Colonic mucosa (tissue), 4 donors: ENCODE data around the gene ZNF668. TPM values are rescaled to one million over a fixed set of nuclear protein-coding genes. Genes with fewer than 3 reads are reported as not detected.

Experiments used
- DNase-seq: peaks from one replicate; pipeline ENCODE4 v3.0.0-alpha.2; 2020
- H3K27ac ChIP-seq: fragments of 200-600 bp; one replicate; pipeline ENCODE4 v1.8.0; 2021
- H3K27me3 ChIP-seq: fragments of 200-600 bp; one replicate; pipeline ENCODE4 v1.8.0; 2021
- H3K36me3 ChIP-seq: fragments of 200-600 bp; one replicate; pipeline ENCODE4 v1.8.0; 2021
- H3K4me1 ChIP-seq: fragments of 200-600 bp; one replicate; pipeline ENCODE4 v1.8.0; 2021; ENCODE audit warnings: mild to moderate bottlenecking
- H3K4me3 ChIP-seq: fragments of 200-600 bp; one replicate; pipeline ENCODE4 v1.8.0; 2021
- H3K9ac ChIP-seq, 2 donors: one replicate each; pipeline ENCODE4 v1.7.0; 2013; ENCODE audit warnings: control low read depth in 2 of 2, low read depth in 2 of 2, low read length in 2 of 2
- H3K9me3 ChIP-seq: fragments of 200-600 bp; one replicate; pipeline ENCODE4 v1.8.0; 2021
- CTCF ChIP-seq: fragments of 200-600 bp; IDR thresholded peaks from one replicate; pipeline ENCODE4 v1.8.0; 2022; ENCODE audit warnings: antibody characterized with exemption, mild to moderate bottlenecking
- intact Hi-C: fragments of 100-400 bp; cut with DNase I; formaldehyde crosslinking; loops from one replicate; pipeline ENCODE4 v1.14.1; 2022
- total RNA-seq, 2 donors: library from RNA; stranded (reverse); fragmentation: NEBNext Ultra II Directional in 1 of 2; extraction: Animal tissue kit (Norgen Biotek cat#: 25700) in 1 of 2; gene quantifications; one replicate each; pipeline ENCODE4 v1.2.1, GENCODE V29; 2021
- donor health status: healthy.
- donor health status: DM: no; HTN: no; CAD: no.
- donor health status: DM: no; HTN: no; CAD: no.

The ZNF668 gene
- total RNA-seq, 2 donors from 2014 or later, result 7.8 to 12.8 TPM

- Histone ChIP-seq H3K4me1 (peaks cover 9% of the 10 kb centered on the region), H3K36me3 (no peaks in the 10 kb centered on the region), H3K9me3 (no peaks in the 10 kb centered on the region), H3K27ac (no peak overlapping the region), H3K4me3 (no peak overlapping the region), H3K27me3 (no peaks in the 10 kb centered on the region), H3K9ac (peak overlapping the region in 1 of 2 donors; percentile 8)
- DNase-seq, result no peak
- intact Hi-C loops, result no loop called here
- TF ChIP-seq CTCF, result no peak
Measured at GRCh38 chr16:31109622-31110021, 35.6 kb upstream of the ZNF668 start.

GRCh38 chr16:31108794-31109558, 34.9 kb upstream of the ZNF668 start:
- intact Hi-C loops, result no loop called here
- no peak for DNase-seq
- Histone ChIP-seq H3K27me3 (no peaks in the 10 kb centered on the region), H3K36me3 (no peaks in the 10 kb centered on the region), H3K4me3 (peak overlapping the region; percentile 83), H3K9me3 (no peaks in the 10 kb centered on the region), H3K27ac (peak overlapping the region; percentile 54), H3K4me1 (peaks cover 9% of the 10 kb centered on the region), H3K9ac (peak overlapping the region; percentile 88 to 98)
- no peak for TF ChIP-seq CTCF

- Histone ChIP-seq H3K9me3 (no peaks in the 10 kb centered on the region), H3K4me1 (peaks cover 9% of the 10 kb centered on the region), H3K4me3 (peak within 1 kb of the TSS; percentile 83), H3K27ac (peak within 1 kb of the TSS; percentile 54), H3K36me3 (no peaks in the 10 kb centered on the region), H3K9ac (peak within 1 kb of the TSS; percentile 88 to 98), H3K27me3 (no peaks in the 10 kb centered on the region)
- intact Hi-C loops, result no loop called here
- TF ChIP-seq CTCF, result no peak
- DNase-seq, result peak; percentile 80
Measured at GRCh38 chr16:31108035-31108793, 34.2 kb upstream of the ZNF668 start, which contains the start of gene BCKDK. Gene BCKDK, plus strand, starts transcription at chr16:31108386. Its CDS starts 838 bp downstream, at chr16:31109224.

GRCh38 chr16:31107465-31107867, 33.4 kb upstream of the ZNF668 start:
- Histone ChIP-seq H3K36me3 (no peaks in the 10 kb centered on the region), H3K4me1 (peaks cover 9% of the 10 kb centered on the region), H3K9ac (no peak overlapping the region), H3K27ac (no peak overlapping the region), H3K4me3 (no peak overlapping the region), H3K9me3 (no peaks in the 10 kb centered on the region), H3K27me3 (no peaks in the 10 kb centered on the region)
- DNase-seq, result no peak
- no peak for TF ChIP-seq CTCF
- intact Hi-C loops, result no loop called here

- Histone ChIP-seq H3K9me3 (no peaks in the 10 kb centered on the region), H3K9ac (no peak overlapping the region), H3K36me3 (no peaks in the 10 kb centered on the region), H3K4me3 (no peak overlapping the region), H3K27ac (no peak overlapping the region), H3K4me1 (peaks cover 9% of the 10 kb centered on the region), H3K27me3 (no peaks in the 10 kb centered on the region)
- DNase-seq, result no peak
- intact Hi-C loops, result no loop called here
- TF ChIP-seq CTCF, result no peak
Measured at GRCh38 chr16:31106509-31107464, 32.7 kb upstream of the ZNF668 start.
